GF-D8 (cell line): ENCODE data around the gene ATXN10.

Experiments
- DNase-seq: peaks from one replicate; lab custom pipeline; 2025; lab: John Stamatoyannopoulos, UW

Gene ATXN10

GRCh38 chr22:45830531-45831245, 159.1 kb downstream of the ATXN10 start:
- DNase-seq, result no peak

DNA sequence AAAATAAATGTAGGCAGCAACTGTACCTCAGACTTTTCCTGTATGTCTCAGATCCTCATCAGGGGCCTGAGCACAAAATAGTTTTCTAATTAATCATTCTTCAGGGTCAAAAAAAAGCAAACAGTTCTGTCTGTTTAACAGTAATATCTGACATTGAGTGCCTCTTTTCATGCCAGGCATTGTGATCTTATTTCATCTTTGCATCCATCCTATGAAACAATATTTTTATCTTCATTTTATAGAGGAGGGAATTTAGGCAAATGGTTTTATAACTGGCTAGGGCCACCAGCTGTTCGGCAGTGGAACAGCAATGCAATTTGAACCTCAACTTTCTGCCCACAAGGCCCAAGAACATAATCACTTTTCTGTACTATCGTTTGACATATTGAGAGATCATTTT, 159.8 kb downstream of the ATXN10 start:
- no peak for DNase-seq

GRCh38 chr22:45832180-45832579, 160.5 kb downstream of the ATXN10 start:
- no peak for DNase-seq

DNA sequence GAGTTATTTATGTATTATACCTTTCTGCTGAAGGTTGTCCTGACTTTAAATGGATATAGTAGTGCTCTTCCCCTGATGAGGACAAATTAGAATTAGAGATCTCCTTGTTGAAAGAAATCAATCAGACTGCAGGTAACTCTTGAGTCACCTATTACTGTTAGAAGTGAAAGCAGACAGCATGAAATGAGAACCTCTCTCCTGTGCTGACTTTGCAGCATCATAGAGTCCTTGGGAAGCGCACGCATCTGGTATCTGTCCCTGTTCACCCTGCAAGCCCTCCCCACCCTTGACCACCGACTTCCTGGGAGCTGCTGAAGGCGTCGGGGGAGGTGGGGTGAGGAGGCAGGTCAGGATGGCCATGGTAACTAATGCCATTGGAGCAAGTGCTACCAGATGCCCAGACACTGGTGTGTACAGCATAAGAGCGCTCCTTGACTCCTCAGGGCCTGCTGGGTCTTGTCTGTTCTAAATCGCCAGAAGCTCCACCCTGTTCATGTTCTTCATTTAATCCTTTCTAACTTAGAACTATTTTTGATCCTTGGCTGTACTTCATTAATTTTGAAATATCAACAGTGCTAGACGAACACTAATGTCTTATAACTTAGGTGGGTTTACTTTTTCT, 161.4 kb downstream of the ATXN10 start:
- DNase-seq, result no peak

DNA sequence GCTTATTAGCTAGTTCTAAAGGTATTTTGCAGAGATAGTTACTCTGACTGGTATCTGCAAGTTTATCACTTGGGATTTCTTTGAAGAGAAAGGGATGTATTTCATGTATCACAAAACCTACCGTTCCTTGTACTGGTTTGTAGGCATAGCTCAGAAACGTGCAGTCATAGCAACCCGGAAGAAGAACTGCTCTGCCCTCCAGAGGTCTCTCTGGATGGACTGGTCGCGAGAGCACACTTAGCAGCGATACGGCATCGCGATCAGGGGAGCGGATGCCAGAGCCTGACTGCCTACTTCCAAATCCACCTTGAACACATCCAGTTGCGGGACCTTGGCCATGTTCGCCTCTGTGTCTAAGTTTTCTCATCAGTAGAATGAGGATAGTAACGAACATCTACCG, 162.0 kb downstream of the ATXN10 start:
- no peak for DNase-seq

- no peak for DNase-seq
Measured at GRCh38 chr22:45834241-45834640, 162.6 kb downstream of the ATXN10 start.

DNA sequence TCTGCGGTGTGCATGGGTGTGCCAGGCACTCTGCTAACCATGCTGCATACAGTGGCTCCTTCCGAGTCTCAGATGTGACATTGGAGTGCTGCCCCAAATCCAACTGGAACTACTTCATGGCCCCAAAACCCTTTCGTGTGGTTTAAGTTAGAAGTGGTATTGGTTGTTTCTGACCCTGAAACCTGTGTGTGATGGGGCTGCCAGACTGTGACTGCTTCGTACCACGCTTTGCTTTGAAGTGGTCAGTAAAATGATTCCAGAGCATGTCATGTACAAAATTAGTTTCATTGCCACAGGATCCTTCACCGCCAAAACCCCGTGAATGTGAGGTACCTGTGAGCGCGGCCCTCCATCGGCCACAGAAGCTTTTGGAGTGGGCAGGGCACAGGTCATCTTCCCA, 163.2 kb downstream of the ATXN10 start:
- no peak for DNase-seq

DNA sequence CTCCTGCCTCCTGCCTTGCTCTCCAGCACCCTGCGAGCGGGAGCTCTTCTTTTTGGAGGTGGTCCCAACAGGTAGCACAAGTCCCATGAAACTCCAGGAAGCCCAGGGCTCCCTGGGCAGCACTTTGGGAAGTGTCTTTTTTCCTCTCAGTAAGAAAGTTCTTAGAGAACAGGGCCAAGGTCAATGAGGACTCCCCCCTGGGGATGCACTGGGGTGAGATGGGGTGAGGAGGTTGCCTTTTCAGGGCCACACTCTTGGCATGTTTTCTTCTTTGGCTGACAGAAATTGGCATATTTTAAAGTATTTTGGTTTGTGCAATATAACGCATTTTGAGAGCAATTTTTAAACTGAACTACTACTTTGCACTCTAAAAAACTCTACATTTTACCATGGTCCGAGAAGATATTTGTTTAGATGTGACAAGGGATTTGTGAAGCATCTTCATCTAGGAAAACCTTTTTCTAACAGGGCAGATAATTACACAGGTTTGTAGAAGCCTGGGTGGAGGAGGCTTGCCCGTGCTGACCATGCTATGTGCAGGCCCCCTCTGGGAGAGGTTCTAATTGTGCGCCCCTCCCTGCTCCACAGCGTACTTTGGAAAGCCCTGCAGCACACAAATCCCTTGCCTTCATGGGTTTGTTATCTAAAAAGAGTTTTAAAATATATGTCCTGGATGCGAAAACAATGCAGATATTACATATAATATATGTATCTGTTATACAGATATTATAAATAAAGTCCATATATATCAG, 165.0 kb downstream of the ATXN10 start:
- no peak for DNase-seq

DNA sequence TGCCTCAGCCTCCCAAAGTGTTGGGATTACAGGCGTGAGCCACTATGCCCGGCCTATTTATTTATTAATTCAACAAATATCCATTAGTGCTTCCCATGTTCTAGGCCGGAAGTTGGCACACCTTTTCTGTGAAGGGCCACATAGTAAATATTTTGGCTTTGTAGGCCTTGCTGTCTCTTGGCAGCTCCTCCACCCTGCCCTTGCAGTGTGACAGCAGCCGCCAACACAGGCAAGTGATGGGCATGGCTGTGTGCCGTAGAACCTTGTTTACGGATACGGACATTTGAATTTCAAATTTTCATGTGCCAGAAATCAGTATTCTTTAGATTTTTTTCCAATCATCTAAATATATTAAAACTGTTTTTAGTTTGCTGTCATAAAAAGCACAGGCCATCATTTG, 165.9 kb downstream of the ATXN10 start:
- no peak for DNase-seq

DNA sequence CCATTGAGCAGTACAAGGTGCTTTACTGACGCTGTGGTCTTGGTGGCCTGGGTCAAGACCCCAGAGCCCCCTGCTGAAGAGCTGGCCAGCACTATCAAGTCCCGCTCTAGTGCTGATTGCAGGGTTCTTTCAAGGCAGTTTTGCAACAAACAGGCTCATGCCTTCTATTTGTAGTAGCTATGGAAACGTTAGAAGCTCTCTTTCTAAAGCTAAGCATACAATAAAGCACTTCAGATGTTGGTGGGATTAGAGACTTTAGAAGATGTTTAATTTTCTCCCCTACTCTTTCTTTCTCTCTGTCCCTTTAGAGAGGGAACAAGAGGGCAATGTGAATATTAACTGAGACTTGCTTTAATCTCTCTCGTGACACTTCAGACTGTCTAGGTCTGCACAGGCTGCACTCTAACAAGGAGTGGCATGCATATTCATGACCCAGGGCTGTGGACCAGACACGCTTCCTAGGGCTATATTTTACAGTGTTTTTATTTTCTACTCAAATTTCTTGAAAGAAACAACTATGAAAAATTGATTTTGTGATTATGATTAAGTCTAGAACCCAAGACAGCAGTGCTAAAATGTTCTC, 166.8 kb downstream of the ATXN10 start:
- no peak for DNase-seq

DNA sequence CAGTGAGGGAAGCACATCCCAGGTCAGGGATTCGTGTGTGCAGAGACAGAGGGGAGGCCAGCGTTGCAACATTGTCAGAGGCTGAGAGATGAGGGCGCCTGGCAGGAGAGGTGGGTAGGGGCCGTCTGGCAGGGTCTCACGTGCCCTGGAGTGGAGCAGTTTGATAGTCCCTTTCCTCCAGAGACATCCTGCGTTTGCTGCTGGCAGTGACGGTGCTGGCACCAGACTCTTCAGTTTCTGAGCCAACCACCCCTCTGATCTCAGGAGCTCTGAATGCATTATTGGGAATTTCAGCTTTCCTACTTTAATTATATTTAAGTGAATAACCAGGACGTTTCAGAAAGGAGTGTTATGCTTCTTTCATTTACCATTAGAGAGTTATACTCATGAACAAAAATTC, 168.8 kb downstream of the ATXN10 start:
- no peak for DNase-seq

DNA sequence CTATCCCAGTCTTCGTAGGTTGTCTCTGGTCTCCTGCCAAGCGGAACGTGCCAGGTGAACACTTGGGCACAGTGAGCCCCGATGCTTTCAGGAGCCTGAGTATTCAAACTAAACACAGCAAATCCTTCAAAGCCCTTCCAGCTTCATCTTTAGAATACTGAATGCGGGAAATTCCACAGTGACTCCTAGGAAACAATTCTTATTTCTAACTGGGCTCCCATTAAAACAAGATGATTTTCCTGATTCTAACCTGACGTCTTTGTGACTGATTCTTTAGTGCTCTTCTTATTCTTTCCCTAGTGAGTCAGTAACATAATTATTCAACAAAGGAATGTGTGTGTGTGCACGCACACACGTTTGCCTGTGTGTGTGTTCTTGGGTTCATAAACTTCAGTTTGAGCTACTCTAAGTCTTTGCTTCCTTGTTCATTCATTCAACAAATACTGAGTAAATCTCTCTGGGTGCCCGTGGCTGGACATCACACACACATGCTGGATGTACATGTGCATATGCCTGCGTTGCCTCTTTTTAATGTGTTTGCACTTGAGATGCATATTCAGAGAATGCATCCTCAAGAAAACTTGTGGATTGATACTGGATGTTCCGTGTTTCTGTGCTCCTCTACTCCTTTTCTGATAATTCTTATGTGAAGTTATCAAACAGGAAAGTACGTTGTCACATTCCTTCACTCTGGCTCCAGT, 170.8 kb downstream of the ATXN10 start:
- no peak for DNase-seq

DNA sequence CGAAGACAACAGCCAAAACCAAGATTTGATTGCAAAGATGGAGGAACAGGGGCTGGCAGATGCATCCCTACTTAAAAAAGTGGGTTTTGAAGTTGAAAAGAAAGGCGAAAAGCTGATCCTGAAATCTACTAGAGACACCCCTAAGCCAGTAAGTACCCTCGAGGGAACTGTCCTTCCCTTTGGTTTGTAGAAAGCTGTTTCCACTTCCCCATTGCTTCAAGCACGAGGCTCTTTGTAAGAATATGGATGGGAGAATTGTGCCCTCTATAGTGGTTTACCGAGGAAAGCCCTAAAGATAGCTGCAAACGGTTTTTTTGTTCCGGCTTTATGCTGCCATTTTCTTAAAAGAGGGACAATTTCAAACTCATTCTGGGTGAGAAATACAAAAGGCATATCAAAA, 171.4 kb downstream of the ATXN10 start:
- no peak for DNase-seq

GRCh38 chr22:45843986-45844385, 172.4 kb downstream of the ATXN10 start:
- DNase-seq, result no peak

- no peak for DNase-seq
Measured at GRCh38 chr22:45845076-45845487, 173.4 kb downstream of the ATXN10 start.

DNA sequence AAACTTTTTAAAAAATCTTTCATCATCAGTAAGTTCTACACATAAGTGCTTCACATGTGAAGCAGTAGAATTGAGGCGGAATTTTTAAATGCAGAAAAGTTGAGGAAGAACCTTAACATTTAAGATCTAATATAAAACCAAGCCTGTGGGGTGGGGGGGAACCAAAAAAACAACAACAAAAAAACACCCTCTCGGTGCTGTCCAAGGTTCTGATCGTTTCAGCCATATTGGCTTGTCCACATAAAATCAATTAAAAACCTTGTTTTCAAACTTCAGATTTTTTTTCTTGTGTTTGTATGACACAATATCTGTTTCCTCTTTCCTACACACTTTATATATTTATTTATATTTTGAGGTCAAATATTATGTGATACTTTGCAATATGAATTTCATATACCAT, 175.3 kb downstream of the ATXN10 start:
- no peak for DNase-seq

- no peak for DNase-seq
Measured at GRCh38 chr22:45848904-45849303, 177.3 kb downstream of the ATXN10 start.

DNA sequence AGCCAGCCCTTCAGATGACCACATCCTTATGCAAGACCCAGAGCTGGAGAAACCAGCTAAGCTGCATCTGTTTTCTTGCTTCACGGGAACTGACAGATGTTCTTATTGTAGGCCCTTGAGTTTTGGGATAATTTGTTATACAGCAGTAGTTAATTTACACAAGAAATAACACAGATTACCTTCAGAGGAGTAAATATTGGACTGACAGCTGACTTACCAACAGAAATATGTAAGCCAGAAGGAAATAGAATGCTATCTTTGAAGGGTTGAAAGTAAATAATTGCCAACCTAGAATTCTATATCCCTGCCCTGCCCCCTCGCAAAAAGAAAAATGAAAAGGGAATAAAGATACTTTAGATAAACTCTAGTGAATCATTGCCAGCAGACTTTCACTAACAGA, 181.2 kb downstream of the ATXN10 start:
- DNase-seq, result no peak

DNA sequence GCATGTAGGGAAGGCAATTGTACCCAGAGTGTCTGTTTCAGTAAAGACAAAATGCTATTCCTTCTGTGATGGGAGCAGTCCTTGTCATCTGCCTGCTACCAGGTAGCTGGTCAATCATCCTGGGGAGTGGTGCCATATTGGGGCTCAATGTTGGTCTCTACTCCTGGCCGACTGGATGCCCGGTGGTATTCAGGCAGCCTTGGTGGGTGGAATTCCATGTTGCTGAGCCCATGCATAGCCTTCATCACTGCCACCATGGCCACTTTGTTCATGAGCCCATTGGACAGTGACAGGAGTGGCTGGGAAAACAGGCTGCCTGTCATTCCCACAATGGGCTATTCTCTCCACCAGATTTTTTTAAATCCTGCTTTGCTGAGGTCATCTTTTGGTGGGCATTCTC, 184.3 kb downstream of the ATXN10 start:
- no peak for DNase-seq

- DNase-seq, result no peak
Measured at GRCh38 chr22:45857519-45857918, 185.9 kb downstream of the ATXN10 start.

DNA sequence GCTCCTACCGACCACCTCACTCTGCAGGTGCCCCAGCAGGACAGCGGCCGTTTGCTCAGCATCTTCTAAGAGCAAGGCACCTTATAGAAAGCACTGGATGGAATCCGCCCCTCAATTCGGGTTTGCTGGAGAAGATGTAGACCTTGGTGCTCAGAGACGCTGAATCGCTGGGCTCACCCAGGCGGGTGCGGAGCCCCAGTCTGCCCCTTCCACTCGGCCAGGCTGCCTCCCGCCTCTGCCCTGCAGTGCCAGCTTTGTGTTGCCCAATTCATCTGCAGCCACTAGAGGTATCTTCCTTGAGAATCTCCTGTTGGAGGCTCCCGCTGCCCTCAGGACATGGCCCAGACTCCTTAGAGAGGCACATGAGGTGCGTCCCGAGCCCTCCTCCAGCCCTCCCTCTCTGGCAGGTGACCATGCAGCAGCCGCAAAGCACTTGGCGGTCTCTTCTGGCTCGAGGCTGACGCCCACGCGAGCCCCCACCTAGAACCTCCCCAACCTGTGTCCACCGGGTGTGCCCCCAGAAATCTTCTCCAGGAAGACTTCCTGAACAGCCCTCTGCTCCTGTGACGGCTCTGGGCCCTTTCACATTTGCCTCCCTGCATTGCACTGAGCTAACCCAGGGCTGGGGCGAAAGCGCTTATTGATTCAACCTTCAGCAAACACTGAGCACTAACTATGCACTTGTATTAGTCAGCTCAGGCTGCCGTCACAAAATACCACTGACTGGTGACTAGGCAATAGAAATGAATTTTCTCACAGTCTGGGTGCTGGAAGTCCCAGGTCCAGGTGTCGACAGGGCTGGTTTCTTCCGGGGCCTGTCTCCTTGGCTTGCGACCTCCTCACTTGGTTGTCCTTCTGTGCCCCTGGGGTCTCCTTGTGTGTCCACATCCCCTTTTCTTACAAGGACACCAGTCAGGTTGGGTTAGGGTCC, 187.9 kb downstream of the ATXN10 start:
- DNase-seq, result no peak
